Fibroblast of skin of left biceps (primary cell): ENCODE results near the gene ENDOU.

ENCODE experiments used
- DNase-seq, 2 experiments: peaks; one replicate each; pipeline ENCODE4 v3.0.0-alpha.2; 2013; ENCODE audit warnings: low read depth in 2 of 2

The ENDOU gene, protein sequence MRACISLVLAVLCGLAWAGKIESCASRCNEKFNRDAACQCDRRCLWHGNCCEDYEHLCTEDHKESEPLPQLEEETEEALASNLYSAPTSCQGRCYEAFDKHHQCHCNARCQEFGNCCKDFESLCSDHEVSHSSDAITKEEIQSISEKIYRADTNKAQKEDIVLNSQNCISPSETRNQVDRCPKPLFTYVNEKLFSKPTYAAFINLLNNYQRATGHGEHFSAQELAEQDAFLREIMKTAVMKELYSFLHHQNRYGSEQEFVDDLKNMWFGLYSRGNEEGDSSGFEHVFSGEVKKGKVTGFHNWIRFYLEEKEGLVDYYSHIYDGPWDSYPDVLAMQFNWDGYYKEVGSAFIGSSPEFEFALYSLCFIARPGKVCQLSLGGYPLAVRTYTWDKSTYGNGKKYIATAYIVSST

DNA sequence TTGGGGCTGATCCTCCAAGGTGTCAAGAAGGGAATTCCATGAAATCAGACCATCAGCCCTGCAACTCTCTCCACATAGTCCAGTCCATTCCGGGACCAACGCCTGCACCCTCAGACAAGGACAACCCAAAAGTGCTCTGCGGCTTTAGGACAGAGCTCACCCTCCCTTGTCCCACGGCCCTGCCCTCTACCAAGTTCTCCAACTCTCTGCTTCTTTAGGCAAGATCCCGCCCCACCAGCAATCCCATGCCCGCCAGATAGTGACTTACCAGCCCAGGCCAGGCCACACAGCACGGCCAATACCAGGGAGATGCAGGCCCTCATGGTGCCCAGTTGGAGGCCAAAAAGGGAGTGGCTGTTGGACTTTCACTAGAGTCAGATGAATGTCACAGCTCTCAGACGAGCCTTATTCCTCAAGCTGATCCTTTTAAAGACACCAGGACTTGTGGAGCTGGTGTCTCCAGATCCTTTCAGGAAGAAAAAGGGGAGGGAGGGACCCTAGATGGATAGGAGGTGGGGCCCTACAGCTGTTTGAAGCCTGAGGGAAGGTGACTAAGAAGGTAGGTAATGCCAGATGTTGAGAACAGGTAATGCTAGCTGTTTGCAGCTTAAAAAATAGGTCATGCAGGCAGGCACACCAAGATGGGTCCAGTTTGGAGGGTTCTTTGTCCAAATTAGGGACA, at the start of gene ENDOU:
ENDOU (minus strand) TSS at position 400 of the 682 bp plus-strand sequence; CDS start at position 323, 77 bp downstream.
- DNase-seq, result no peak

DNA sequence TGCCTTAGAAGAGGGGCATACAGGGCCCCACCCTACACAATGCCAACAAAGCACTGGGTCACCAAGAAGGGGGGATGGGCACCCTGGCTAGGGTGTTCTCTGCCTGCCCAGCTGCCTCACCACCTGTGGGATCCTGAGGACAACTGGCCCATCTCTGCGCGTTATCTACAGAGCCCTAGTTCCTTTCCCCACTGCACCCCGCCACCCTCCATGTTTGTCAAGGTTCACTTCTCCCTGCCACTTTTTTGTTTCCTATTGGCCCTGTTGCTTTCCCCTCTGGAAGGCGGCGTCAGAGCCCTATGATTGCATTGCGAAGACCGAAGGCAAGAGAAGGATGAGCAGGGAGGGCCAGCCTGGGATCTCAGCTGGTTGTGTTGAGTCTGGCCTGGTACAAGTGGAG, 49.4 kb upstream of the ENDOU start:
- no peak for DNase-seq

GRCh38 chr12:47773858-47774580, 48.7 kb upstream of the ENDOU start:
- no peak for DNase-seq

DNA sequence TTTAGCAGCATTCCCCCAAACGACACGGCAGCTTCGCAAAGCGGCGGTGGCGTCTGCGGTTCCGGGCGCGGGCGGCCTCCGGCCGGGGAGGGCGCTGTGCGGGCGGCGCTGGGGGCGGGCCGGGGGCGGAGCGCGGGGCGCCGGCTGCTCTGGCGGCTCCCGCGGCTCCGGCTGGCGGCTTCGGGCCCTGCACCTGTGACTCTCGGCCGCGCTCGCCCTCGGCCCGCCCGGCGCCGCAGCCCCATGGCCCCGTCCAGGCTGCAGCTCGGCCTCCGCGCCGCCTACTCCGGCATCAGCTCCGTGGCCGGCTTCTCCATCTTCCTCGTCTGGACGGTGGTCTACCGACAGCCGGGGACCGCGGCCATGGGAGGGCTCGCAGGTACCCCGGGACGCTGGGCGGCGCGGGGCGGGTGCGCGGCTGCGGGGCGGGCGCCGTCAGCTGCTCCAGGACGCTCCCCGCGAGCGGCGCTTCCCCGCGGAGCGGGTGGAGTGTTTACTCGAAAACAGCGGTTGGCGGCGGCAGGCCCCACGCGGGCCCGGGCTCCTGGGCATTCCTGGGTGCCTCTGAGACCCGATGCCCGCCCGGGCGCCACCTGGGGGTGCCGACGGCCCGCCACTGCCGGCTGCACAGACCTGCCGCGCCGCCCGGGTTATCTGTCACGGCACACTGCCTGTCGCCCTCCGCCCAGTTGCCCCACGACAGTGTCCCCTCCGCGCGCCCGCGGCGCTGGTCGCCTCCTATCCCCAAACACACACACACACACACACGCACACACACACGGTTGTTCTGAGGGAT, 48.0 kb upstream of the ENDOU start, which contains the start of gene SLC48A1:
SLC48A1 (plus strand) TSS at position 177 of the 796 bp plus-strand sequence; CDS start at position 244, 67 bp downstream.
- peak in 1 of 2 experiments; percentile 20 for DNase-seq

DNA sequence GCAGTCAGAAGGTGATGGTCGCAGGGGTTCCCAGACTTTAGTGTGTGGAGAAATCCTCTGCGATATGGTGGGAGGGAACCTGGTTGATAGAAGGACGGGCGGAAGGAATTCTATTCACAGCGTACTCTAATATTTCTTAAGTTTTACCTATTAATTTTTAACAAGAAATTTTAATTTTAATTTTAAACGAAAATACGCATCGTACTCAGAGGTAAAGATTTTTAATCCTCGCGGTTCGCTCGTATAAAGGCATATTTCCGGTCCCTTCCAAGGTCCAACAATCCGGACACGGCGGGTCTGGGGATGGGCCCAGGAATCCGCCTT, 47.4 kb upstream of the ENDOU start:
- DNase-seq, result no peak

DNA sequence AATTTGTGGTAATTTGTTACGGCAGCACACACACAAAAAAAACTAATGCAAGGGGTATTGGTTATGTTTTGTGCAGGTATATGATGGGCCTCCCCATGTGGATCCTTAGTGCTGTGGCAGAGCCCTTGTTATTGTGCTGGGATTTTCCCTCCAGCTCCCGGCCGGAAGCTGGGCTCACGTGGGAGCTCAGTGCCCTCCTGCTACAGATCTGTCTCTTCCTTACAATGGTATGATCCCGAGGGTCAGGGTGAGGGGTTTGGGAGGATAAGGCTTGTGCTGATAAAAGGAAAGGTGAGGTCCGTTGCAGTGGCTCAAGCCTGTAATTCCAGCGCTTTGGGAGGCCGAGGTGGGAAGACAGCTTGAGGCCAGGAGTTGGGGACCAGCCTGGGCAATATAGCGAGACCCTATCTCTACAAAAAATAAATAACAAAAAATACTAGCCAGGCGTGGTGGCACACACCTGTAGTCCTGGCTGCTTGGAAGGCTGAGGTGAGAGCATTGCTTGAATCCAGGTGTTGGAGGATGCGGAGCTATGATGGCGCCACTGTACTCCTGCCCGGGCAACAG, 46.9 kb upstream of the ENDOU start:
- no peak for DNase-seq

GRCh38 chr12:47771304-47771703, 46.0 kb upstream of the ENDOU start:
- DNase-seq, result no peak

GRCh38 chr12:47770086-47770726, 44.9 kb upstream of the ENDOU start:
- peak in 1 of 2 experiments; percentile 17 for DNase-seq

DNA sequence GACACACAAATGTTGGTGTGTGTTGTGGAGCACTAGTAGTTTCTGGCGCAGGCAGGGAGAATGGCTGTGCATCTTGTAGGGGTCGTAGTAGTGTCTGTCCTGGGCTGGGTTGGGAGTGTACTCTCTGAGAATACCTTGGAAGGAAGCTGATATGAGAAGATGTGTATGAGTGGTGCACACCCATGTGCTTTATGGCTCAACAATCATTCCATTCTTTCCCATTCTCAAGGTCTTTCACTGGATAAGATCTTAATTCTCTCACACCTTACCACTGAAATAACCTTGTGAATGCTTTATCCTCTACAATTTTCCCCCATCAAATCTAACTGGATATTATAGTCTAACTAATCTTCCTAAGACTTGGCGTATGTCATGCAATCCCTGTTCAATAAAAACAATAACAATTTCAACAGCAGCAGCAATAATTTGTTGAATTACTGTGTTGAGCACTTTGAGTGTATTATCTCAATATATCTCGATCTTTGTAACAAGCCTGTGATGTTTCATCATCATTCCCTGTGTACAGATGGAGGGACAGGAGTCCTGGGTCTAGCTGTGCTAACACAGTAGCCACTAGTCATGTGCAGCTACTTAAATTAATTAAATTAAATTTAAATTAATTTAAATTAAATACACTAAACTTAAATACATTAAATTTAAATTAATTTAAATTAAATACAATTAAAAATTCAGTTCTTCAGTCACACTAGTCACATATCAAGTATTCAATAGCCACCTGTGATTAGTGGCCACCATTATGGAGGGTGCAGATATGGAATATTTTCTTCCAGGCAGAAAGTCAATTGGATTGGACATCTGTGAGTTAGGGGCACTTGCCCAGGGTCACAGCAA, 44.2 kb upstream of the ENDOU start:
- no peak for DNase-seq

DNA sequence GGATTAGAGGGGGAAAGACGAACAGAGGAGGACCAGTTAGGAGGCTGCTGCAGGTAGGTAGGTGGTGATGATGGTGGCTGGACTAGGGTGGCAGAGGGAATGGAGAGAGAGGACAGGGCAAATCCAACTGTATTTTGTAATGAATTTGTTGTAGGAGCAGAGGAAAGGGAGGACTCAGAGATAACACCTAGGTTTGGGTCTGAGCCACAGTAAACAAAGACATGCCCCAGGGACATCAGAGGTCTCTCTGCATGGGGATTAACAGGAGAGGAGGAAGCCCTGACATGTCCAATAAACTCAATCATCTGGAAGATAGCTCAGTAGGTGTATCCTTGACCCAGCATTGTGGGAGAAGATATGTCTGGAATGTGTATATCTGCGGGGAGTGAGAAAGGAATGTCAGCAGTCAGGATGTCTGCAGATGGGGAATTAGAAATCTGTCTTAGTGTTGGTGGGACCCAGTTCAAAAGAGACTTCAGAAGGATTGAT, 43.1 kb upstream of the ENDOU start:
- DNase-seq, result peak; percentile 32 to 36

- no peak for DNase-seq
These were observed 42.0 kb upstream of the ENDOU start for GRCh38 chr12:47767216-47767724.

DNA sequence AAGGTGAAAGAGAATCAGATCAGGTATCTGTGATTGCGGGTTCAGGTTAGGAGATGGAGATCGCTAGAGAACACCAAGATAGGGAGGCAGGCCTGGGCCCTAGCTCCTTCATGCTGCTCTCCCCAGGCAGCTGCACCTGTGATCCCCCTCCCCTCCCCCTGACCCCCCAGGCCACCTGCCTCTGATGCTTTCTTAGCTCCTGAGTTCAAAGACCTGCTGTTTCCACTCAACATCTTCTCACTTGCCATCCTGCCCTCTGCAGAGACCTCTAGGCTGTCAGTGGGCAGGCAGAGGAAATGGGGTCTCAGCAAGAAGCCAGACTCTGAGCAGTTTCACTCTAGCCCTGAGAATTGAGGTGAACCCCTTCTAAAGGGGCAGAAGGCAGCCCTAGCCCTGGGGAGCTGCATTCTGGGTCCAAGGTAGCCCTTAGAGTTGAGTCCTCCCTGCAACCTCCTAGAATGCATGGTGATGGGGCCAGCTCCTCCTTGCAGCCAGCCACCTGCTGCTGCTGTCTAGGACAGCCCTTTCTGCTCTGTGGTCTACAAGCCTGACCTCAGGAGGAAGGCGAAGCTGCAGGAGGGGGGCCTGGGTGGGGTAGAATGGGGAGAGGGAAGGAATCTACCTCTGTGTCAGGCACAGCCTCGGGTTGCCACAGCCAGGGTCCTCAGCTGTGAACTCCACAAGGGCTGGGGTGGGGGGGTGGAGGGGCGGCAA, 41.4 kb upstream of the ENDOU start:
- no peak for DNase-seq

- DNase-seq, result no peak
These were observed 38.4 kb upstream of the ENDOU start for GRCh38 chr12:47763481-47764346.

DNA sequence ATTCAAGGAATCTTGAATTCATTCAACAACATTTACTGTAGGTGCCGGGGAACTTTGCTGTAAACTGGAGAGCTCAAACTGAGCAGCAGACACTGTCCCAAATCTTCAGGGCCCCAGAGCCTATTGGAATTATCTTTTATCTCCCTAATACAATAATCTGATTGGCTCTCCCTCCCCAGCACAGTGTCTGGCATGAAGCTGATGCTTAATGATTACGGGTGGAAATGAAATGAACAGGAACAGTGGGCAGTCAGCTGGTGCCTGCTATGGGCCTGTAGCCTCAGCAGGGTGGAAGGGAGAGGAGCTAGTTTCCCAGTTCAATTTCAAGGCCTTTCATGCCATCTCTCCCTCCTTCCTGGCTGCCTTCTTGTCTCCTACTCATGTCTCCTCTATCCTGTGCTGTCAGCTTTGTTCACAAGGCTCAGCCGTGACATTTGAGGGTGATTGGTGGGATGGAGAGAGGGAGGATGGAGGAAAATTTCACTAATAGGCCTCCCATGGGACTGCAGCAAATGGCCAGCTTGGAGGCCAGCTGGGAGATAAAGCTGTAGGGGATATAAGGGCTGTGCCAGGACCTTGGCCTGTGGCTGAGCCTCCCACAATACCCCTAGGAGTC, 37.7 kb upstream of the ENDOU start:
- DNase-seq, result no peak

GRCh38 chr12:47758834-47759690, 33.8 kb upstream of the ENDOU start, which contains the start of gene RAPGEF3:
RAPGEF3 (minus strand) TSS chr12:47758880; CDS start chr12:47758556, 324 bp downstream.
- DNase-seq, result peak; percentile 47 to 48

DNA sequence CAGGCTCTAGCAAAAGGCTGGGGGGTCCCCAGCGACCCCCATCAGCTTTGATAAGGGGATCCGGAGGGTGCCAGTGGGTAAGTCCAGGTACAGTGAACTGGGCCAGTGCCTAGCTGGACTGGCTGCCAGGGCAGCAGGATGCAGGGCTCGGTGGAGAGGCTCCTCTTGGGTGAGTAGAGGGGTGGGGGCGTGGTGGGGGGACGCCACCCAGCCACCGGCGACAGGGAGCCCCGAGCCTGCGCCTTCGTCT, 33.2 kb upstream of the ENDOU start:
- no peak for DNase-seq
